OCI-LY7 (cell line): Measurements from ENCODE around the gene ZNF800.

Source experiments
- EZH2phosphoT487 ChIP-seq: fragments of 200-600 bp; sonication (generic); IDR thresholded peaks from 2 replicates; pipeline ENCODE4 v1.6.1; 2018; ENCODE audit warnings: low read depth, borderline replicate concordance, mild to moderate bottlenecking, mixed run types, antibody characterized with exemption, low read length, moderate library complexity, mixed read lengths
- TF ChIP-seq, protein P1 (sequence below): fragments of 200-600 bp; sonication (generic); conservative IDR thresholded peaks from 2 replicates; pipeline ENCODE4 v1.5.1; 2014; ENCODE audit warnings: mild to moderate bottlenecking, antibody characterized with exemption, low read length, moderate library complexity, mixed read lengths

GRCh38 chr7:127346575-127347256 lies 45.8 kb downstream of the ZNF800 start:
- TF ChIP-seq, protein P1, sequence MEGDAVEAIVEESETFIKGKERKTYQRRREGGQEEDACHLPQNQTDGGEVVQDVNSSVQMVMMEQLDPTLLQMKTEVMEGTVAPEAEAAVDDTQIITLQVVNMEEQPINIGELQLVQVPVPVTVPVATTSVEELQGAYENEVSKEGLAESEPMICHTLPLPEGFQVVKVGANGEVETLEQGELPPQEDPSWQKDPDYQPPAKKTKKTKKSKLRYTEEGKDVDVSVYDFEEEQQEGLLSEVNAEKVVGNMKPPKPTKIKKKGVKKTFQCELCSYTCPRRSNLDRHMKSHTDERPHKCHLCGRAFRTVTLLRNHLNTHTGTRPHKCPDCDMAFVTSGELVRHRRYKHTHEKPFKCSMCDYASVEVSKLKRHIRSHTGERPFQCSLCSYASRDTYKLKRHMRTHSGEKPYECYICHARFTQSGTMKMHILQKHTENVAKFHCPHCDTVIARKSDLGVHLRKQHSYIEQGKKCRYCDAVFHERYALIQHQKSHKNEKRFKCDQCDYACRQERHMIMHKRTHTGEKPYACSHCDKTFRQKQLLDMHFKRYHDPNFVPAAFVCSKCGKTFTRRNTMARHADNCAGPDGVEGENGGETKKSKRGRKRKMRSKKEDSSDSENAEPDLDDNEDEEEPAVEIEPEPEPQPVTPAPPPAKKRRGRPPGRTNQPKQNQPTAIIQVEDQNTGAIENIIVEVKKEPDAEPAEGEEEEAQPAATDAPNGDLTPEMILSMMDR: no peak
- TF ChIP-seq EZH2phosphoT487: no peak
